C1 segment of cervical spinal cord (tissue), 14 donors: ENCODE data around the gene HEATR3.

Experiments
- DNase-seq, 14 donors: peaks; one replicate each; lab custom pipeline; 2025; lab: John Stamatoyannopoulos, UW

HEATR3 gene

DNA sequence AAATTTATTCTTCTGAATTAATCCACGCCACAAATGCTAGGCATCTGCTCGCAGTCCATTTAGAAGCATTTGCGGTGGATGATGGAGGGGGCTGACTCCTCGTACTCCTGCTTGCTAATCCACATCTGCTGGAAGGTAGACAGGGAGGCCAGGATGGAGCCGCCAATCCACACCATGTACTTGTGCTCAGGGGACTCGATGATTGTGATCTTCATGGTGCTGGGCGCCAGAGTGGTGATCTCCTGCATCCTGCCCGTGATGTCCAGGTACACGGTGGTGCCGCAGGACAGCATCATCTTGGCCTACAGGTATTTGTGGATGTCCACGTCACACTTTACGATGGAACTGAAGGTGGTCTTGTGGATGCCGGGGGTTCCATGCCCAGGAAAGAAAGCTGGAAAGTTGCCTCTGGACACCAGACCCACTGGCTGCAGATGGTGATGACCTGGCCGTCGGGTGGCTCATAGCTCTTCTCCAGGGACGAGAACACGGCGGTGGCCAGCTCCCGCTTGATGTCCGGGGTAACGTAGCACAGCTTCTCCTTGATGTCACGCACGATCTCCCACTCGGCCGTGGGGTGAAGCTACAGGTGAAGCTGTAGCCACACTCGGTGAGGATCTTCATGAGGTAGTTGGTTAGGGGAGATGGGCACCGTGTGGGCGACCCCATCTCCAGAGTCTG, 7.5 kb upstream of the HEATR3 start:
- no peak for DNase-seq

DNA sequence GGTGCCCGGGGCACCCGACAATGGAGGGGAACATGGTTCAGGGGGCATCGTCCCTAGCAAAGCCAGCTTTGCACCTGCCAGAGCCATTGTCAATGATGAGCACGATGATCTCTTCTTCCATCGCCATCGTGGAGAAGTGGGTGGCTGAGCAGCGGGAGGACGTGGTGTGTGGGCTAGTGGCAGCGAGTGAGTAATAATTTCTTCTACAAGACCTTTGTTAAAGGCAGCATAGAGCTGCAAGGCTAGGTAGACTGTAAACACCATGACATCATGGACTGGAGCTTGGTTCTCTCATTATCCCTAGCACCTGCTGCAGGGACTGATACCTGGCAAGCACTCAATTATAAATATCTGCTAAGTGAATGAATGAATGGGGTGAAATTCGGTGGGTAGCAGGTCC, 6.7 kb upstream of the HEATR3 start:
- no peak for DNase-seq

DNA sequence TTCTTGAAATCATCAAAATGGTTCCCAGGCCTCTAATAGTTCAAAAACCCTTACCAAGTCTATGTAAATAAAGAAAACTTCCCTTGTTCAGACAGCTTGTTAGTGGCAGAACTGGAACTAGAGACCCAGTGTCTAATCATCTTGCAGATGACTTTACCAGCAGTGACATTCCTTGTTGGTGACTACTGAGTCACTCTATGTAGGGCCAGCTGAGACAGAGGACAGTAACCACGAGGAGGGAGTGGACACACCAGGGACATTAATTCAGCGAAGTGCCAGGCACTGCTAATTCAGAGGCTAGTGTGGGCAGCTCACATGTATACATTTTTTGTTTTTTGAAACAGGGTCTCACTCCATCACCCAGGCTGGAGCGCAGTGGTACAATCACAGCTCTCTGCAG, 6.1 kb upstream of the HEATR3 start:
- no peak for DNase-seq

DNA sequence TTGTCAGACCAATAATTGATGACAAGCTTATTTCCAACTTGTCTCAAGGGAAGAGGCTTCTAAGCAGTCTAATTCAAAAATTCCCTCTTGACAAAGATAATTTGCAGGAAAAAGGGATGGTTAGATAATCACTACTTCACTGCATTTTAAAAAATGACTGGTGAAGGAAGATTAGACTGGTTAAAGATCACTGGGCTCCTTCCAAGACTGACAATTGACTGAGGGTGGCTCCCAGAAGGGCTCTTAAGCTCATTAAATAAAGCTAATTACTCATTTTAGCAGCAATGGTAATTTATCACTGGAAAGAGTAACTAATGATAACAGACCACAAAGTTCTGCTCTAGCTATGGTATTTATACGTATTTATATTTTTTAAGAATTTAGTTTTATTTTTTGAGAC, 4.4 kb upstream of the HEATR3 start:
- DNase-seq, result no peak

DNA sequence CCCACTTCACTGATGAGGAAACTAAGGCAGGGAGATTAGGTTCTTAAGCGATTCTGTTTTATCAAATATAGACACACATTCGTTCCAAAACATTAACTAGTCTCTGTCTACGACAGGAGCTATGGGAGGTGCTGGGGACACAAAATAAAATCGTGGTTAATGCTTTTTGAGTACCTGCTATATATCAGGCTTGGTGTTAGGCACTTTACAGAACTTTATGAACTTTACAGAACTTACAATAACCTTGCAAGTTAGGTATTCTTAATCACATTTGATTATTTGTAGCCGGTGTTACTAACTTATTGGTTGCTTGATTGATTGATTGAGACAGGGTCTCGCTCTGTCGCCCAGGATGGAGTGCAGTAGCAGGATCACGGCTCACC, 538 bp upstream of the HEATR3 start:
- no peak for DNase-seq

DNA sequence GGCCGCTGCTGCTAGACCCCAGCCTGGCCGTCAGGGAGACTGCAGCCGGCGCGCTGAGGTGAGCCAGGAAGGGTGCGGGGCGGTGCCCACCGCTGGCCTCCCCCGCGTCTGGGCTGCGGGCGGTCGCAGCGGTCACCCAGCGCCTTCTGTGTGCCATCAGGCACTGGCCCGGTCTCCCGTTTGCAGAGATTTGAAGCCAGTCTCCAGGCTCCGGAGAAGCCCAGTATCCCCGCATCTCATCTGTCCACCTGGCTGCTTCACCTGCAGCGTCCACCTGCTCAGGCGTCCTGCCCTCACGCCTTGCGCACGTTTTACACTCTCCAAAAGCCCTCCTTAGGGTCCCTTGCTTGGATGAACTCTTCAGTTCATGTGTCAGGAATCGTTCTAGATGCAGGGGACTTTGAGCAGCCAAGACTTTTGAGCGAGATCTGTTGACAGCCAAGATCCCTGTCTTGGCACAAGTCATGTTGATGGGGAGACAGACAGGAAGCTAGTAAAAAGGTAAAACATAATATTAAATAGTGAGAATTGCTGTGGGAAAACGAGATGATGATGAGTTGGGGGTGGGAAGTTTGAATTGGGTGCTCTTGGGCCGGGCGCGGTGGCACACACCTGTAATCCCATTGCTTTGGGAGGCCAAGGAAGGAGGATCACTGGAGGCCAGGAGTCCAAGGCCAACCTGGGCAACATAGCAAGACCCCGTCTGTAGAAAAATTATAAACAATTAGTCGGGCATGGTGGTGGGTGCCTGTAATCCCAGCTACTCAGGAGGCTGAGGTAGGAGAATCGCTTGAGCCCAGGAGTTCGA, 916 bp downstream of the HEATR3 start:
- peak in 2 of 14 donors; percentile 45 to 70 for DNase-seq

DNA sequence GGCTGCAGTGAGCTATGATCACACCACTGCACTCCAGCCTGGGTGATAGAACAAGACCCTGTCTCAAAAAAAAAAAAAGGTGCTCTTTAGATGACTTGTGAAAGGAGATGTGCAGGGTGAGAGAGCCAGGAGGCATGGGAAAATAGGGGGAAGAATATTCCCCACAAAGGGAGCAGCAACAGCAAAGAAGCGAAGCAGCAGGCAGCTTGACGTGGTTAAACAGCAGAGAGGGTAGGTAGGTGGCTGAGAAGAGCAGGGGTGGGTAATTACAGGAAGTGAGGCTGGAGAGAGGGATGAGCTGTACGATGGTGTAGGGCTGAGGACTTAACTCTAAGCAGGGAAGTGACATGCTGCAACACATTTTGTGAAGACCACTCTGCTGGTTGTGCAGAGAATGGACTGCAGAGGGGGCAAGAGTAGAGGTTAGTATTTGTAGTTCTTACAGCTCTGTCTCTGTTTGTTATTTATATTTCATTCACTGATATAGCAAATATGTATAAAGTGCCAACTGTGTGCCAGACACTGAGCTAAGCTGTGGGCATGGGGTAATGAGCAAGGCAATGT, 1.6 kb downstream of the HEATR3 start:
- DNase-seq, result peak in 3 of 14 donors; percentile 2 to 23 (median 5)

DNA sequence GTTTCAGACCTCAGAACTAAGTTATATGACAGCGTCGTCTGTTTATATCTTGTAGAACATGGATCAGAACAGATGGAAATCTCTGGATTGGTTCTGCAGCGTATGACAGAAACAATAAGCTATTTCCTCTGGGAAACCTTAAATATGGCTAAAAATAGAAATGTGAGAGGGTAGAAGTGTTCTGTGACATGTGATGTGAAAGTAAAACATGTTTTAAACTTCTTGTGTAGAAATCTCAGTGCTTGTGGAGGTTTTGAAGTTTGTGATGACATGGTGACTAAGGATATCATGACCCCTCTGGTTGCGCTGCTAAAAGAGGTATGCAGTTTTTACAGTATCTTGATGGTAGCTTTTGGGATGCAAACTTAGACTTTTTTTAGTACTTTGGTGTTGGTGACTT, 2.8 kb downstream of the HEATR3 start:
- no peak for DNase-seq

DNA sequence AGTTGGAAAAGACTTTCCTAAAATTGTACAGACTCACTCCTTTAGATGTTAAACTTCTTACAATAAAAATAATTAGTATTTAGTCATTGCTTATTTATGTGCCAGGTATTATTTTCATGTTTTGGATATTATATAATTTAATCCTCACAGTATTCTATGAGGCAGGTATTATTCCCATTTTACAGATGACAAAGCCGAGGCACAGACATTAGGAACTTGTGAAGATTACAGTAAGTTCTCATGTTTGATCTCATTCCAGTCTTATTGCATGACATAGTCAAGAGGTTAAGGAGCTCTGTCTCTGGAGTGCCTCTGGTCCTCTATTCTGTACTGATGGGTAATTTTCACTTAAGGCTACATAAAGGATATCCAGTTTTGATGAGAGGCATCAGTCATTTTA, 3.3 kb downstream of the HEATR3 start:
- no peak for DNase-seq

DNA sequence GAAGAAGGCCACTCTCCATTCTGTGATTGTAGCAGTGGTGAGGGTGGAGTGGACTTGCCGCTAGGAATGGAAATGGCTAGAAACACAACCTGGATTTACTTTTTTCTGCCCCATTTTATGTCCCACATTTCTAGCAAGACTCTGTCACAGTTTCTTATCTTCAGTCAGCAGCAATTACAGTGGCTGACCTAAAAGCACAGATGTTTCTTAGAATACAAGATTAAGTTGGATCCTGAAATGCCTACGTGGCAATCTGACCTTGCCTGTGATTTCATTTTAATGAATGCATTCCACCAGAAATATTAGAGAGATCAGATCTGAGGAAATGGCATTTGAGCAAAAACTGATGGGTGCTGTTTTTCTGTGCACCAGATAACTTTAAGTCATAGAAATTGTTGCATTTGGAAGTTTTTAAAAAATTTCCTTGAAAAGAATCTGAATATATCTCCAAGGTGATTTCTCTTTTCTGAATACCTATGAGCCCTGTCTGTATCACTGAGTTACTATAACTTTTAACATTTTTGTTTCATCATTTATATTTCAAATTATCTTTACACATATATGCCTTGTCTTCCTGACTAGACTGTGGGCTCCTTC, 5.4 kb downstream of the HEATR3 start:
- DNase-seq, result no peak

DNA sequence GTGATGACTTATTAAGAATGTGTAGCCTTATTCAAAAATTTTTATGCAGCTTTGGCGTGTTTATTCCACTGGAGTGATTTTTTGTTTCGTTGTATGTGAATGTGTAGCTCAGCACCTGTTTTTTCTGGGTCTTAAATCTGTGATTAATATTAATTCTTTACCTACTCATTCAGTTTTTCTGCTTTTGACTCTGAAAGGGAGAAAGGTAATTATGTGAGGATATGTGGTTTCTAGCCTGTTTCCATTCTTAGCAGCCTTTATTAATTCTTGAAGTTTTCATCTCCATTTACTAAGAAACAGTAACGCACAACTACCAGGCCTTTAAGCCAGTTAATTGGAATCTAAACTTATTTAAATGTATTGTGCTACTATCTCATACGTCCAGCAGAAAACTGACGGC, 7.0 kb downstream of the HEATR3 start:
- DNase-seq, result no peak

DNA sequence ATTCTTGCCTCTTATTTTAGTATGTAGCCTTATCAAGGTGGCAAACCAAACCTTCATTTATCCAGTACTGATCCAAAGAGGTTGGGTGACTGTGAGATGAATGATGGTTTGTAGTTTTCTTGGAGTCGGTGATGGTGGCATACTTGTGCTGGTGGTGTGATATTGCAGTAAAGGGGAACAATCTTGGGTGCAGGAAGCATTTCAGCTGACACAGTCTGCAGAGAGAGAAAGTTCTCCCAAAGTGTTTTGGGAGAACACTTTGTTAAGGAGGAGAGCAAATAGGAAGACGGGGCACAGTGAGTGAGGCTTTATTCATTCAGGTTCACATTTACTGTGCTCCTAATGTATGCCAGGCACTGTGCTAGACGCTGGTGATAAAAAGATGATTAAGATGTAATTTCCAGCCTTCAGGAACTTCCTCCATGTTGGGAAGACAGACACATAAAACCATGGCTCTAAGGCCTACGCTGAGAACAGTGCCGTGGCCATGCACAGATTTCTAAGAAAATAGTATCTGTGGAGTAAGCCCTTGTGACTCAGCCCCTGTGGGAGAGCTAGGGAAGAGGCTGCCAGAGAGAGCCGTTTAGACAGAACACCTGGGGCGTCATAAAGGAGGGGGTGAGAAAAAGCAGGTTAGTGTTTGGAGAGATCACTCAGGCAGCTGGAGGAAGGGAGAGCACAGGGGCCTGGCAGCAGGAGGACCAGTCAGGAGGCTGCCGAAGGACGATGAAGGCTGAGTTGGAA, 13.8 kb downstream of the HEATR3 start:
- no peak for DNase-seq

DNA sequence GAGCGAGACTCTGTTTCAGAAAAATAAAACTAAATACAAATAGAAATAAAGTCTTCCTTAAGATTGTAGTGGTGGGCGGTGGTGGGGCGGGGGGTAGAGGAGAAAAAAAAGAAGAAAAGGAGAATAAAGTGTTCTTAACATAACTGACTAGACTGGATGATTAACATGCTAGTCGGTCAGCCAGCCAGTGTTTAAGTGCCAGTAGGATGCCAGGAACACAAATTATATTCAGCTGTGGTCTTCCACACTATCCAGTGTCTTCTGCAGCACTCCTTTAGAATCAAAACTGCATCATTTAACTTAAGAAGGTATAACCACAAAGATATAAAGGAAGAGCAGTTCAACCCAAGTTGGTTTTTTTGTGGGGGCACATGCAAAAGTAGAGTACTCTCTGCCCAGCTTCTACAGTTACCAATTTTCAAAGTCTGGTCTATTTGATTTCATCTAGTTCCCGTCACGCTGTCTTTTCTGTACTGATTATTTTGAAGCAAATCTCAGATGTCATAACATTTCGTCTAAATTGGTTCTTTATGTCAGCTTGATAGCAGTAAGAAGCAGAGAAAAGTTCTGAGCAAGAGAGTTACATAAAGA, 15.8 kb downstream of the HEATR3 start:
- DNase-seq, result no peak

DNA sequence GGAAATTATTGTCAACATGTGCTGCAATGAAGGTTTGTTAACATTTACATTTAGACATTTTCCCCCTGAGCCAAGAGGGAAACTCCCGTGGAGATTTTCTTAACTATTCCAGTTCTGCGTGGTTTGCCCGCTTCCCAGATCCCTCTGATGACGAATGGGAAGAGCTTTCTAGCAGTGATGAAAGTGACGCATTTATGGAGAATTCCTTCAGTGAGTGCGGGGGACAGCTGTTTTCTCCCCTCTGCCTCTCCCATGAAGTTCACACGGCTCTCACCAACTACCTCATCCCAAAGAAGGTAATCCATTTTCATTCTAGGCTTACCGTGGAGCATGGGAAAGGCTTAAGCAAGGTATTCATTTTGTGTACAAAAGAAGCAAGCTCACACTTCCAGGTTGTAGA, 18.2 kb downstream of the HEATR3 start:
- no peak for DNase-seq

DNA sequence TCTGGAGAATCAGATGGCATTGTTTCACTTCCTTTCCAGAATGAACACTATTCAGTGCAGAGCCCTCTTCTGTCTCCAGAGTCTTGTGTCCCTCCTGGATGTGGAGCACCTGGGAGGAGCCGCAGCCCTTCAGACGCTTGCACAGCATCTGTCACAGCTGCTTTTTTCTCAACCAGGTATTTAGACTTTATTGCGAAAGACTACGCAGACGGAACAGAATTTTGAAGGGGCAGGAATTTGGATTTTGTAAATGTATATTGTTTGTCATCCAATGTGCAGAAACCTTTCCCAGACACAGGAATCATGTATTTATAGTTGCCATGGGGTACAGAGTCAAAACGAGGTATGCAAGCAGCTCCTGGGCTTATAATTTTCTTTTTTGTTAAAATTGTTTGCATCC, 20.4 kb downstream of the HEATR3 start:
- DNase-seq, result no peak

DNA sequence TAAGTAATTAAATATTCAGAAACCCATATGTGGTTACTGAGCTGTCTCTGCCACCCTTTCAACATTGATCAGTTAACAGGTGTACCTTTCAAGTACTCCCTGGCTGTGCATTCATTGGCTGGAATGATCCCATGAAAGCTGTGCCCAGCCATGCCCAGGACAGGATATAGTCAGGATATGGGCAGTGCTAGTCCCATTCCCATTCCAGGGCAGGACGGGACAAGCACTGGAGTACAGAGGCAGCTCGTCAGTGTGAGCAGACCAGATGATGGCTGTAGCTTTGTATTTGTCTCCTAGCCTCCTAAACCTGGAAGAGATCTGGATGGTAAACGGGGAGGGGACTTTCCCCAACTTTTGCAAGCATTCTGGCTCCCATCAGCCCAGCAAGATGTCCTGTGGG, 22.5 kb downstream of the HEATR3 start:
- no peak for DNase-seq

DNA sequence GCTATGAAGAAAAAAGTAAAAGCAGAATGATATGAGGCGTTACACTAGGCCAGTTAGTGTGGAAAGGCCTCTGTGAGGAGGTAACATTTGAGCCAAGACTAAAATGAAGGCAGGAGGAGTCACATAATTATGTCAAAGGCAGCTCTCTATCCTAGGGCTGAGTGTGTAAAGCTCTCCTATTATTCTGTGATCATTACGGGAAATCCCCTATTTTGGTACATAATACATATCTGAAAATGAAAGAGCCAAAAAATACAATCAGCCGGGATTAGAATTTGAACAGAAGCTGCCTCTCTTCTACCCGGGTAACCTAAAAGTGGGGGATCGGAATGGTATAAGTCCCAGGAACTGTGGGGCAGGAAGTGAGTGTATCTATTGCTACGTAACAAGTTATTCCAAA, 27.1 kb downstream of the HEATR3 start:
- no peak for DNase-seq

DNA sequence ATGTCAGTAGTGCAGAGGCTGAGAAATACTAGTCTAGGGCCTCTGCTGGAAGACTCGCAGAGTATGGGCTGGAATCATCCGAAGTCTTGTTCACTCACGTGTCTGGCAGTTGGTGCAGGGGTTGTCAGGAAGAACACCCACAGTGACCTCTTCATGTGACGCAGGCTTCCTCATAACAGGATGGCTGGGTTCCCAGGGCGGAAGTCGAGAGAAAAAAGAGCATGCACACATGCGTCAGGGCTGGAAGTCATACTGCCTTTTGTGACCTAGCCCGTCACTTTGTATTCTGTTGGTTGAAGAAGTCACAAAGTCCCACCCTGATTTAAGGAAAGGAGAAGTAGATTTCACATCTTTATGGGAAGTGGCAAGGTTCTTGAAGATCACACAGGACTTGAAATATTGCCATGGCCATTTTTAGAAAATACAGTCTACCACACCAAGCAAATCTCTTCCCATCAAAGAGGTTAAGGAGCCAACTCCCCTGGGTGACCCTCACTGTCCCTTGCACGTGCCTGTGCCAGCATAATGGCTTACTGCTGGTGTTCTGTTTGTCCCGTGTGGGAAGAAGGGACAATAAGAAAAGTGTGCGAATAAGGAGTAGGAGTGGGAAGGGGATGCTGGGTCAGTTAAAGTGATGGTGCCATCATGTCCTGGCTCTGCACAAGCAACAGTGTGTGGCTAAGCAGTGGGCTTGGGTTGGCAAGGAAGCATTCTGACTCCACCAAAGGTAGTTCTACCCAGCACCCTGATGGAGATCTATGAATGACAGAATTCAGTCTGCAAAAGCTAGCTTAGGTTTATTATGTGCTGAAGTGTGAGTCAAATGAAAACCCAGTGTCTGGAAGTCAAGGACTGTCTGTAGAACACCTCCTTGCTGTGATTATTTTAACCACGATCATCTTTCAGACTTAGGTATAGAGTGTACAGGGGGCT, 28.1 kb downstream of the HEATR3 start:
- DNase-seq, result peak in 11 of 14 donors; percentile 9 to 58 (median 23)

DNA sequence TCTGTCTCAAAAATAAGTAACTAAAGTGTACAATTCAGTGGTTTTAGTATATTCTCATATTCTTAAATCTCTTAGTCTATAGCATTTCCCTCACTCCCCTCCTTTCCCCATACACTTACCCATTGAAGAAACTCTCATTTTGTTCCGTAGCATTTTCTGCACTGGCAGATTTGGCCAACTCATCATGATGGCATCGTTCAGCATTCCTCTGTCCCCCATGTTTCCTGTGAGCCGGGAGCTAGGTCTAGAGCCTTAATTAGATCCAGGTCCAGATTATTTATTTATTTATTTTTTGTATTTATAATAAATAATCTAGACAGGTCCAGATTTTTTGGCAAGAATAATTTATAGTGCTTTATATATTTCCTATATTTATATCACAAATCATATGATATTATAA, 31.0 kb downstream of the HEATR3 start:
- DNase-seq, result no peak

DNA sequence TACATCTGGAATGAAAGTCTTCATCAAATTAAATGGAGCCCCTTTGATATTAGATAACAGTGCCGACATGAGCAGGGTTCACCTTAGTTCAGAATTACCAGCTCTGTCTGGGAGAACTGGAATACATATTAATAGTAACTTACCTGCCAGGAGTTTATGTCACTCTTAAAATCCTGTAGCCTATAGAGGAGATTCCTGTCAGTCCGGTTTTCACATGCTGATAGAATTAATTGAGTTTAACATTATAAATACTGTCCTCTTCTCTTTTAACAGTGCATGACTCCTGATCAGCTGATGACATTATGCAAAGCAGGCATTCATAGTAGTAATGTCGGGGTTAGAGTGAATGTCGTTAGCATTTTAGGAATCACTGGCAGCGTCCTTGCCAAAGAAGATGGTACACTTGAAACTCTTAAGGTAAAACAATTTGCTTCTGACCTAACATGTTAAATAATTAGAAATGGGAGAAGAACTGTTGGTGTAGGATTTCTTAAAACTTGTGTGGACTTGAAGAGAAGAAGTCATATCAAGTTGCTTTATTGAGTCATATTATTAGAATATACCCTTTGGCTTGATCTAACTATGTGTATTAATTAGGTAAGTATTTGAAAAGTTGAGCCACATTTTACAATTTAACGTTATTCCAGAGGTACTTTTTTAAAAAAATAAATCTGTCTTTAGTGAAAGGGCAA, 34.3 kb downstream of the HEATR3 start:
- no peak for DNase-seq
